Upper lobe of left lung (tissue), 4 donors: ENCODE data around the gene TNFAIP8.

Source experiments
- POLR2AphosphoS5 ChIP-seq, 2 donors: sonication (generic); formaldehyde crosslinking; IDR thresholded peaks; one replicate each; pipeline ENCODE4 v1.5.1; 2017; ENCODE audit warnings: antibody characterized with exemption in 2 of 2
- TF ChIP-seq, protein P1 (sequence below), 6 experiments: fragments of 450-650 bp in 4 of 6; fragments of 200-600 bp in 2 of 6; sonication (generic) in 2 of 6; IDR thresholded peaks; one replicate each; pipeline ENCODE4 v1.5.1; 2016 to 2019; ENCODE audit warnings: antibody characterized with exemption in 6 of 6

GRCh38 chr5:119378075-119378700 is 22.4 kb downstream of the TNFAIP8 start:
- TF ChIP-seq, protein P1, sequence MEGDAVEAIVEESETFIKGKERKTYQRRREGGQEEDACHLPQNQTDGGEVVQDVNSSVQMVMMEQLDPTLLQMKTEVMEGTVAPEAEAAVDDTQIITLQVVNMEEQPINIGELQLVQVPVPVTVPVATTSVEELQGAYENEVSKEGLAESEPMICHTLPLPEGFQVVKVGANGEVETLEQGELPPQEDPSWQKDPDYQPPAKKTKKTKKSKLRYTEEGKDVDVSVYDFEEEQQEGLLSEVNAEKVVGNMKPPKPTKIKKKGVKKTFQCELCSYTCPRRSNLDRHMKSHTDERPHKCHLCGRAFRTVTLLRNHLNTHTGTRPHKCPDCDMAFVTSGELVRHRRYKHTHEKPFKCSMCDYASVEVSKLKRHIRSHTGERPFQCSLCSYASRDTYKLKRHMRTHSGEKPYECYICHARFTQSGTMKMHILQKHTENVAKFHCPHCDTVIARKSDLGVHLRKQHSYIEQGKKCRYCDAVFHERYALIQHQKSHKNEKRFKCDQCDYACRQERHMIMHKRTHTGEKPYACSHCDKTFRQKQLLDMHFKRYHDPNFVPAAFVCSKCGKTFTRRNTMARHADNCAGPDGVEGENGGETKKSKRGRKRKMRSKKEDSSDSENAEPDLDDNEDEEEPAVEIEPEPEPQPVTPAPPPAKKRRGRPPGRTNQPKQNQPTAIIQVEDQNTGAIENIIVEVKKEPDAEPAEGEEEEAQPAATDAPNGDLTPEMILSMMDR (IDR thresholded peaks at IDR 0.05) = no peak
- TF ChIP-seq POLR2AphosphoS5 (IDR thresholded peaks at IDR 0.05) = no peak
